ENCODE data around the gene PCDHA7. TPM values are rescaled to one million over a fixed set of nuclear protein-coding genes. Genes with fewer than 3 reads are reported as not detected.
"Not testable (repeated sequence)": the region's sequence is repeated elsewhere in the genome, so short reads cannot be mapped to it uniquely, and the experiment has no call there.

PCDHA7 gene
- total RNA-seq, 4 donors from 2014 or later, result 0.38 to 0.52 TPM; not detected in 2

- Histone ChIP-seq H3K9me3 (peaks cover 27% of the 10 kb centered on the region), H3K36me3 (no peaks in the 10 kb centered on the region), H3K4me3 (no peak overlapping the region), H3K27me3 (peaks cover 9% of the 10 kb centered on the region), H3K27ac (no peak overlapping the region), H3K4me1 (no peaks in the 10 kb centered on the region)
- WGBS, result 58% methylated on average over 66 of the region's 103 CpGs
- TF ChIP-seq EP300 (IDR thresholded peaks at IDR 0.05) (no peak), POLR2AphosphoS5 (IDR thresholded peaks at IDR 0.05) (no peak), CTCF (IDR thresholded peaks at IDR 0.05) (no peak), POLR2A (IDR thresholded peaks at IDR 0.05) (no peak)
- DNase-seq (ENCODE audit: low spot score in 2 of 2), result no peak
These were observed 1.8 kb downstream of the PCDHA7 start for GRCh38 chr5:140835622-140836510.

- H3K9me3 ChIP-seq, result peaks cover 33% of the 10 kb centered on the region
- no peaks in the 10 kb centered on the region for H3K36me3 ChIP-seq
- WGBS, result 23% methylated on average over 29 of the region's 47 CpGs
- no peaks in the 10 kb centered on the region for H3K4me1 ChIP-seq
- no peak within 1 kb of the TSS for H3K27ac ChIP-seq
- H3K4me3 ChIP-seq, result no peak within 1 kb of the TSS
- TF ChIP-seq POLR2A (IDR thresholded peaks at IDR 0.05) (no peak), POLR2AphosphoS5 (IDR thresholded peaks at IDR 0.05) (no peak), CTCF (IDR thresholded peaks at IDR 0.05) (no peak), EP300 (IDR thresholded peaks at IDR 0.05) (no peak)
- H3K27me3 ChIP-seq, result no peaks in the 10 kb centered on the region
- DNase-seq (ENCODE audit: low spot score in 2 of 2), result no peak
These were observed 7.2 kb downstream of the PCDHA7 start, which contains the start of gene PCDHA8 for GRCh38 chr5:140840978-140841962. Gene PCDHA8, plus strand, starts transcription at chr5:140841187. Its CDS starts 135 bp downstream, at chr5:140841322.

- 50% methylated on average over 6 of the region's 87 CpGs for WGBS
- DNase-seq (ENCODE audit: low spot score in 2 of 2), result no peak
- Histone ChIP-seq H3K4me3 (no peak overlapping the region), H3K27ac (no peak overlapping the region), H3K27me3 (no peaks in the 10 kb centered on the region), H3K36me3 (no peaks in the 10 kb centered on the region), H3K4me1 (no peaks in the 10 kb centered on the region), H3K9me3 (peaks cover 22% of the 10 kb centered on the region)
- no peak for TF ChIP-seq POLR2A (IDR thresholded peaks at IDR 0.05)
- TF ChIP-seq POLR2AphosphoS5 (IDR thresholded peaks at IDR 0.05), result no peak
- no peak for TF ChIP-seq CTCF (IDR thresholded peaks at IDR 0.05)
- TF ChIP-seq EP300 (IDR thresholded peaks at IDR 0.05), result no peak
These were observed 9.0 kb downstream of the PCDHA7 start for GRCh38 chr5:140842798-140843733.

- H3K27me3 ChIP-seq, result peaks cover 12% of the 10 kb centered on the region
- H3K36me3 ChIP-seq; H3K4me3 ChIP-seq; H3K27ac ChIP-seq; H3K4me1 ChIP-seq; DNase-seq (ENCODE audit: low spot score in 2 of 2): not testable (repeated sequence)
- 37% methylated on average over 28 of the region's 48 CpGs for WGBS
- peaks cover 14% of the 10 kb centered on the region for H3K9me3 ChIP-seq
These were observed 14.4 kb downstream of the PCDHA7 start, which contains the start of gene PCDHA9 for GRCh38 chr5:140848139-140849102. Gene PCDHA9, plus strand, starts transcription at chr5:140848382. Its CDS starts 114 bp downstream, at chr5:140848496.

GRCh38 chr5:140849831-140850634, 16.0 kb downstream of the PCDHA7 start:
- Histone ChIP-seq H3K9me3 (peaks cover 12% of the 10 kb centered on the region), H3K27me3 (peaks cover 12% of the 10 kb centered on the region)
- H3K36me3 ChIP-seq; H3K27ac ChIP-seq; DNase-seq (ENCODE audit: low spot score in 2 of 2); H3K4me3 ChIP-seq; H3K4me1 ChIP-seq: not testable (repeated sequence)
- 55% methylated on average over 34 of the region's 101 CpGs for WGBS
